ENCODE results near the gene DNMBP.

The DNMBP gene

GRCh38 chr10:100009793-100010676, at the start of gene DNMBP:
DNMBP (minus strand) TSS chr10:100009947; CDS start chr10:99972124, 37,823 bp downstream.
- in situ Hi-C loops (cut with HindIII; ENCODE audit: low sequenced_read_pairs): no loop called here

- in situ Hi-C loops (cut with HindIII; ENCODE audit: low sequenced_read_pairs): no loop called here
These were observed 48.2 kb upstream of the DNMBP start for GRCh38 chr10:100057948-100058347.

- in situ Hi-C loops (cut with HindIII; ENCODE audit: low sequenced_read_pairs): no loop called here
These were observed 44.1 kb upstream of the DNMBP start for GRCh38 chr10:100053686-100054460.

GRCh38 chr10:100046021-100046486, 36.3 kb upstream of the DNMBP start:
- in situ Hi-C loops (cut with HindIII; ENCODE audit: low sequenced_read_pairs): loop anchor here (5.0 kb wide), 1 partner anchor 199 kb away; no protein-coding TSS in a partner anchor

- in situ Hi-C loops (cut with HindIII; ENCODE audit: low sequenced_read_pairs): loop anchor here (5.0 kb wide), 1 partner anchor 198 kb away; no protein-coding TSS in a partner anchor
These were observed 35.8 kb upstream of the DNMBP start for GRCh38 chr10:100045592-100045991.

GRCh38 chr10:100043796-100044195, 34.0 kb upstream of the DNMBP start:
- in situ Hi-C loops (cut with HindIII; ENCODE audit: low sequenced_read_pairs): no loop called here

GRCh38 chr10:100043344-100043743, 33.6 kb upstream of the DNMBP start:
- in situ Hi-C loops (cut with HindIII; ENCODE audit: low sequenced_read_pairs): no loop called here

- in situ Hi-C loops (cut with HindIII; ENCODE audit: low sequenced_read_pairs): no loop called here
These were observed 31.7 kb upstream of the DNMBP start for GRCh38 chr10:100041306-100042002.

- in situ Hi-C loops (cut with HindIII; ENCODE audit: low sequenced_read_pairs): no loop called here
These were observed 28.9 kb upstream of the DNMBP start for GRCh38 chr10:100038561-100039071.

- in situ Hi-C loops (cut with HindIII; ENCODE audit: low sequenced_read_pairs): no loop called here
These were observed 28.1 kb upstream of the DNMBP start for GRCh38 chr10:100037758-100038315.

- in situ Hi-C loops (cut with HindIII; ENCODE audit: low sequenced_read_pairs): no loop called here
These were observed 27.1 kb upstream of the DNMBP start for GRCh38 chr10:100036850-100037249.

GRCh38 chr10:100033766-100034418, 24.1 kb upstream of the DNMBP start:
- in situ Hi-C loops (cut with HindIII; ENCODE audit: low sequenced_read_pairs): loop anchor here (5.0 kb wide), 1 partner anchor 57 kb away; no protein-coding TSS in a partner anchor

GRCh38 chr10:100027416-100027815, 17.7 kb upstream of the DNMBP start:
- in situ Hi-C loops (cut with HindIII; ENCODE audit: low sequenced_read_pairs): no loop called here

GRCh38 chr10:100025576-100025975, 15.8 kb upstream of the DNMBP start:
- in situ Hi-C loops (cut with HindIII; ENCODE audit: low sequenced_read_pairs): no loop called here

GRCh38 chr10:100024748-100025147, 15.0 kb upstream of the DNMBP start:
- in situ Hi-C loops (cut with HindIII; ENCODE audit: low sequenced_read_pairs): no loop called here

- in situ Hi-C loops (cut with HindIII; ENCODE audit: low sequenced_read_pairs): no loop called here
These were observed 12.7 kb upstream of the DNMBP start for GRCh38 chr10:100022403-100022802.

GRCh38 chr10:100021322-100021721, 11.6 kb upstream of the DNMBP start:
- in situ Hi-C loops (cut with HindIII; ENCODE audit: low sequenced_read_pairs): no loop called here

- in situ Hi-C loops (cut with HindIII; ENCODE audit: low sequenced_read_pairs): no loop called here
These were observed 11.1 kb upstream of the DNMBP start for GRCh38 chr10:100020886-100021253.

GRCh38 chr10:100020142-100020885, 10.6 kb upstream of the DNMBP start:
- in situ Hi-C loops (cut with HindIII; ENCODE audit: low sequenced_read_pairs): no loop called here

Data from endothelial cell of hepatic sinusoid (primary cell).